Measurements from ENCODE around the gene DGKB. TPM values are rescaled to one million over a fixed set of nuclear protein-coding genes. Genes with fewer than 3 reads are reported as not detected.

Gene DGKB
- total and polyA plus RNA-seq, 2 of the 8 experiments (the other 6 are each of a cell fraction or from before 2014, with no cell fraction given): 1.9 to 2.6 TPM

DNA sequence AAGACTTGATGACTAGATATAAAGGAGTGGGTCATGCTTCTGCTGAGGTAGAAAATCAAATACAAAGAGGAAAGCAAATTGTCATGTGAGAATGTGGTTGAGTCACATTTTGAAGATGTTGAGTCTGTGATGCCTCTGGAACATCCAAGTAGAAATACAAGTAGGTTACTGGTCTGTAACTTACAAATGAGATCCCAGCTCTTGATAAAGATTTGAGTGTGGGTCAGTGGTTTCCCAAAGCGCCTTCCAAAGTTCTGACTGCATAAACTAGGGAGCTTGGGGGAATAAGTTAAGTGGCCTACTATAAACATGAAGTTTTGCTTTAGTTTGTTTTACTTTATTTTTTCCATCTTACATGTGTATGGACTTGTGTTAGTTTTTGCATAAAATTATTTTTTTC is 768.8 kb downstream of the DGKB start:
- no peaks in the 10 kb centered on the region for H3K27me3 ChIP-seq (replicated peaks in 1 of 4; ENCODE audit: control insufficient read depth in 3 of 4, extremely low read depth in 1 of 4, insufficient read depth in 3 of 4, low read length in 3 of 4)
- CTCF ChIA-PET (ENCODE audit: partially characterized antibody): no interaction called here
- H2BK15ac ChIP-seq (ENCODE audit: low read length): no peak overlapping the region
- H3K56ac ChIP-seq (replicated peaks; ENCODE audit: insufficient read length, low read depth, low read length): no peak overlapping the region
- no peak for FAIRE-seq
- no peak overlapping the region for H4K8ac ChIP-seq (ENCODE audit: extremely low read depth, insufficient read depth, low read length)
- H3K4me3 ChIP-seq (ENCODE audit: extremely low read depth in 1 of 4, insufficient read depth in 2 of 4, low read depth in 3 of 4, low read length in 4 of 4): no peak overlapping the region
- no peaks in the 10 kb centered on the region for H3K9me3 ChIP-seq (ENCODE audit: insufficient read depth in 2 of 2, low read depth in 1 of 2, low read length in 1 of 2)
- no peak overlapping the region for H2BK12ac ChIP-seq (ENCODE audit: low read depth, low read length)
- H3K18ac ChIP-seq (ENCODE audit: extremely low read depth, low read length): no peak overlapping the region
- H3K79me1 ChIP-seq (ENCODE audit: low read depth, low read length): no peaks in the 10 kb centered on the region
- no peaks in the 10 kb centered on the region for H3K4me1 ChIP-seq (replicated peaks in 1 of 4; ENCODE audit: control insufficient read depth in 3 of 4, insufficient read depth in 4 of 4, low read length in 3 of 4)
- H2BK20ac ChIP-seq (ENCODE audit: low read length): no peak overlapping the region
- H2BK120ac ChIP-seq (replicated peaks; ENCODE audit: low read depth, low read length): no peak overlapping the region
- H3K36me3 ChIP-seq (ENCODE audit: control insufficient read depth in 2 of 4, insufficient read depth in 4 of 4, low read length in 3 of 4): no peaks in the 10 kb centered on the region
- H4K20me1 ChIP-seq (replicated peaks in 1 of 2; ENCODE audit: control insufficient read depth in 1 of 2, insufficient read depth in 2 of 2, low read length in 2 of 2): no peaks in the 10 kb centered on the region
- H3K23me2 ChIP-seq (ENCODE audit: low read depth, low read length): no peaks in the 10 kb centered on the region
- POLR2A ChIA-PET (ENCODE audit: partially characterized antibody): interaction anchor here (1.0 kb wide), 1 partner anchor 10 kb away, joined by 6 read pairs; no protein-coding TSS in a partner anchor
- H3K23ac ChIP-seq (ENCODE audit: insufficient read length): no peak overlapping the region
- no peak overlapping the region for H3K9ac ChIP-seq (replicated peaks in 1 of 4; ENCODE audit: extremely low read depth in 1 of 4, low read depth in 3 of 4, low read length in 3 of 4)
- H4K91ac ChIP-seq (replicated peaks; ENCODE audit: insufficient read length, low read length): no peak overlapping the region
- 86% methylated on average over 1 of the region's 1 CpG; no CpG with 5 or more reads in 1 of the 2 experiments for WGBS, 2 experiments (ENCODE audit: extremely low coverage in 1 of 2, insufficient coverage in 1 of 2, insufficient read length in 1 of 2, insufficient replicate concordance in 2 of 2, low coverage in 1 of 2, low lambda C conversion rate in 2 of 2, missing lambda C conversion rate in 1 of 2)
- no peak overlapping the region for H3K4me2 ChIP-seq (ENCODE audit: insufficient read depth in 1 of 2, low read depth in 2 of 2, low read length in 2 of 2)
- no peaks in the 10 kb centered on the region for H3K79me2 ChIP-seq (ENCODE audit: control insufficient read depth in 1 of 2, insufficient read depth in 2 of 2, low read length in 2 of 2)
- no peak overlapping the region for H3K27ac ChIP-seq (ENCODE audit: low read depth, low read length)
- H4K5ac ChIP-seq (ENCODE audit: insufficient read length, low read depth, low read length): no peak overlapping the region
- no peak for DNase-seq (ENCODE audit: low read depth in 1 of 2, low spot score in 2 of 2)
- H3K14ac ChIP-seq (ENCODE audit: insufficient read length): no peak overlapping the region
- H2BK5ac ChIP-seq (ENCODE audit: low read depth, low read length): no peak overlapping the region
- H2AFZ ChIP-seq (ENCODE audit: low read length): no peak overlapping the region
- H2AK5ac ChIP-seq (ENCODE audit: low read depth, low read length): no peak overlapping the region
- no peak overlapping the region for H3K4ac ChIP-seq (replicated peaks; ENCODE audit: insufficient read length, low read depth, low read length)
- TF ChIP-seq TBP (IDR thresholded peaks at IDR 0.05; ENCODE audit: low read depth, low read length) (no peak), EZH2 (IDR thresholded peaks at IDR 0.05; ENCODE audit: low read depth, low read length, severe bottlenecking) (no peak), SUZ12 (IDR thresholded peaks at IDR 0.05; ENCODE audit: low read length) (no peak), BRCA1 (IDR thresholded peaks at IDR 0.05; ENCODE audit: low read depth, low read length) (no peak), RAD21 (IDR thresholded peaks at IDR 0.05 in 1 of 2, conservative IDR thresholded peaks at IDR 0.05 in 1 of 2; ENCODE audit: low read depth in 2 of 2, low read length in 2 of 2) (no peak), TAF7 (optimal IDR thresholded peaks at IDR 0.05; ENCODE audit: borderline replicate concordance, low read depth, low read length) (no peak), KDM4A (IDR thresholded peaks at IDR 0.05; ENCODE audit: low read depth, low read length, severe bottlenecking) (no peak), TCF12 (IDR thresholded peaks at IDR 0.05; ENCODE audit: low read depth, low read length) (no peak), YY1 (IDR thresholded peaks at IDR 0.05; ENCODE audit: low read depth, low read length) (no peak), CREB1 (IDR thresholded peaks at IDR 0.05) (no peak), SRF (IDR thresholded peaks at IDR 0.05; ENCODE audit: low read depth, low read length) (no peak), SP1 (IDR thresholded peaks at IDR 0.05; ENCODE audit: low read depth, low read length) (no peak), RBBP5 (IDR thresholded peaks at IDR 0.05; ENCODE audit: borderline replicate concordance, low read depth, low read length) (no peak), RFX5 (IDR thresholded peaks at IDR 0.05; ENCODE audit: borderline replicate concordance, low read depth, low read length) (no peak), SIN3A (conservative IDR thresholded peaks at IDR 0.05 in 1 of 2, IDR thresholded peaks at IDR 0.05 in 1 of 2; ENCODE audit: low read depth in 1 of 2, low read length in 2 of 2) (no peak)

Data from H1 (cell line).